Esophagus squamous epithelium (tissue), 5 donors: Measurements from ENCODE around the gene CCDC183. TPM values are rescaled to one million over a fixed set of nuclear protein-coding genes. Genes with fewer than 3 reads are reported as not detected.

ENCODE experiments used
- DNase-seq: peaks from one replicate; lab custom pipeline; 2025; lab: John Stamatoyannopoulos, UW
- H3K27ac ChIP-seq, 4 donors: fragments of 200-600 bp; sonication (generic); one replicate each; pipeline ENCODE4 v1.5.1; 2016 to 2019; ENCODE audit warnings: mild to moderate bottlenecking in 1 of 4
- H3K27me3 ChIP-seq, 4 donors: fragments of 200-600 bp; sonication (generic); 1 replicate in 3 of 4; 2 replicates in 1 of 4; pipeline versions ENCODE4 v1.5.1 to v1.6.0; 2017 to 2021; ENCODE audit warnings: antibody characterized with exemption in 1 of 4
- H3K36me3 ChIP-seq, 3 donors: fragments of 200-600 bp; sonication (generic); one replicate each; pipeline ENCODE4 v1.5.1; 2016 to 2019
- H3K4me1 ChIP-seq, 3 donors: fragments of 200-600 bp; sonication (generic); one replicate each; pipeline ENCODE4 v1.5.1; 2017 to 2019
- H3K4me3 ChIP-seq, 4 donors: fragments of 200-600 bp; sonication (generic); 1 replicate in 3 of 4; 2 replicates in 1 of 4; pipeline ENCODE4 v1.5.1; 2016 to 2019; ENCODE audit warnings: mild to moderate bottlenecking in 2 of 4, moderate library complexity in 1 of 4
- H3K9me3 ChIP-seq, 3 donors: fragments of 200-600 bp; sonication (generic); one replicate each; pipeline ENCODE4 v1.5.1; 2016 to 2019
- CTCF ChIP-seq, 6 experiments: fragments of 450-650 bp in 4 of 6; fragments of 200-600 bp in 2 of 6; sonication (generic) in 2 of 6; IDR thresholded peaks; one replicate each; pipeline ENCODE4 v1.5.1; 2016 to 2019; ENCODE audit warnings: antibody characterized with exemption in 6 of 6, mild to moderate bottlenecking in 4 of 6, moderate library complexity in 4 of 6
- POLR2A ChIP-seq, 4 donors: fragments of 450-650 bp; IDR thresholded peaks; one replicate each; pipeline ENCODE4 v1.6.1; 2017; ENCODE audit warnings: antibody characterized with exemption in 4 of 4, mild to moderate bottlenecking in 4 of 4, moderate library complexity in 3 of 4
- WGBS, 2 donors: methylation state at CpG; one replicate each; pipeline ENCODE4 v1.1.5; 2018; 5-methylcytosine and 5-hydroxymethylcytosine counted together
- intact Hi-C: fragments of 100-400 bp; cut with DNase I; formaldehyde crosslinking; loops from one replicate; pipeline ENCODE4 v1.15.0; 2022
- total RNA-seq, 4 donors: library from RNA; depleted of rRNA; stranded (reverse); fragments of >200 nt; gene quantifications; one replicate each; pipeline ENCODE4 v1.1.0, GENCODE V29; 2016
- donor health status: DM: yes; HTN: yes; CAD: no.

The CCDC183 gene
- total RNA-seq, 4 donors from 2014 or later, result 2.1 TPM; not detected in 3

DNA sequence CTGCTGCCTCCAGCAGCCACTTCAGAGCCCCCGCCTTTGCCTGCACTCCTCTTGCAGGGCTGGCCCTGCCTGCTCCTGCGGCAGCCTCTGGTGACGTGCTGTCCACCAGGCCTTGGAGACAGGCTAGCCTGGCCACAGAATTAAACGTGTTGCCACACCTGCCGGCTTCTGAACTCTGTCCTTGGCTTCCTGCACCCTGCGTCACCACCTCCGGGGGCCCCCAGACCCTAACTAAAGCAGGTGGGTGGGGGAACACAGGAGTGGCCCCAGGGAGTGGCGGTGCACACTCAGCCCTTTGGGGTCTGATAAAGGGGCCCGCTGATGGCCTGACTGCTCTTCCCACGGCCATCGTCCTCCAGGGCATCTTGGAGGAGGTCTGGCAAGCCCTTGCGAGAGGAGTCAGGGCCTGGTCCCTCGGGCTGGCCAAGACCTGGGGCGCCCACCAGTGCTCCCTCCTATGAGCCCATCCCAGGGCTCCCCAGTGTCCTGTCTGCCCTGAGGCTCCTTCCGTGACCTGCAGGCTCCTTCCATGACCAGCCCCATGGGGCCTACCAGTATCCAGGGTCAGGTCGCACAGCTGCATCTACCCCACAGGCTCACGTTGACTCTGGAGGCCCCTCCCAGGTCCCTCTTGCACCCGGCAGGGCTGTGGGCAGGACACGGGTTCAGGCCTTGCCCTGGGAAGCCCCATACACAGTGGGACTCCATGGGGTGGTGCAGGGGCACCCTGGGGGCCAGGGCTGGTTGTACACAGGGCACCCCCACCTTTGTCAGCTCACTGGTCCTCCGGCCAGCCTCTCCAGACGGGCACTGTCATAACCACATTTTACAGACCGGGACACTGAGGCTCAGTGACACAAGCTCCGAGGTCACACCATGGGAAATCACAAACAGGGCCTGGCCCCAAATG is 55.0 kb downstream of the CCDC183 start:
- TF ChIP-seq CTCF (IDR thresholded peaks at IDR 0.05) (no peak), POLR2A (IDR thresholded peaks at IDR 0.05) (no peak)
- Histone ChIP-seq H3K9me3 (no peaks in the 10 kb centered on the region), H3K36me3 (peaks cover 0 to 18% (median 5%) of the 10 kb centered on the region in 3 donors), H3K27me3 (peaks cover 0 to 21% (median 4%) of the 10 kb centered on the region in 4 donors), H3K4me1 (peaks cover 22 to 56% (median 38%) of the 10 kb centered on the region in 3 donors), H3K27ac (no peak overlapping the region), H3K4me3 (no peak overlapping the region)
- no peak for DNase-seq
- intact Hi-C loops, result loop anchor here (10.0 kb wide), 1 partner anchor 94 kb away; the partner anchor contains the start of genes C8G and FBXW5
- WGBS, 2 donors, result 75 to 87% methylated on average over 7 to 10 of the region's 23 CpGs

DNA sequence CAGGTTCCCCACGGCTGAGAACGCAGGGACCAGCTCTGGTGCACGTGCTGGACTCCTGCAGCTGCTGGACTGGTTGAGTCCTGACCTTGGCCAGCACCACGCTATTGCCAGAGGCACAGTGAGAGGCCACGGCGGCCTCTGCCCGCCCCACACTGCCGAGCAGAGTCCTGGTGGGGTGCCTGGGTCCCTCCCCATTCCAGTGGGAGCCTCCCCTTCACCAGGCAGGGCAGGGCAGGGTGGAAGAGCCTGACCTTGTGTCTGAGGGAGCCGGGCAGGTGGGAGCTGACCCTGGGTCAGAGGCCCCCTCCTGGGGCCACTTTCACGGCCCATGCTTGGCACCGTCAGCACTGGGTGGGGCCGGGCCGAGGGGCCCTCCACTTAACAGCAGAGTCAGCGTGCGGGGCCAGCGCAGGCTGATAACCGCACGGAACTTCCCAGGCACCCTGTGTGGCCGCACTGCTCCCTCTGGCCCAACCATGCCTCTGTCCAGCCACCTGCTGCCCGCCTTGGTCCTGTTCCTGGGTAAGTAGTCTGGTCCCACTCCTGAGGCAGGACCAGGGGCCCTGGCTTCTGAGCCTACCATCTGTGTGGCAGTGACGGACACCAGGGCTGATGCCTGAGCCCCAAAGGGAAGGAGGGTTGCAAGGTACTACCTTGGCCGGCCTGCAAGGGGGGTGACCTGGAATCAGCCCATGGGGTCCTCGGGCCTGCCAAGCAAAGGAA is 56.0 kb downstream of the CCDC183 start, which contains the start of gene MAMDC4:
Gene MAMDC4, plus strand, starts transcription at position 406 of the 723 bp plus-strand sequence. Its CDS starts 71 bp downstream, at position 477.
- no peak within 1 kb of the TSS for H3K4me3 ChIP-seq
- H3K27me3 ChIP-seq, result peaks cover 0 to 12% (median 0%) of the 10 kb centered on the region in 4 donors
- intact Hi-C loops, result loop anchor here (10.0 kb wide), 1 partner anchor 93 kb away; the partner anchor contains the start of genes C8G and FBXW5
- H3K9me3 ChIP-seq, result no peaks in the 10 kb centered on the region
- H3K36me3 ChIP-seq, result peaks cover 0 to 18% (median 5%) of the 10 kb centered on the region in 3 donors
- H3K27ac ChIP-seq, result no peak within 1 kb of the TSS
- peaks cover 16 to 46% (median 29%) of the 10 kb centered on the region in 3 donors for H3K4me1 ChIP-seq
- no peak for DNase-seq
- WGBS, 2 donors, result 60% methylated on average over 1 of the region's 23 CpGs; no CpG with 5 or more reads in 1 of the 2 donors
- TF ChIP-seq CTCF (IDR thresholded peaks at IDR 0.05), result no peak

DNA sequence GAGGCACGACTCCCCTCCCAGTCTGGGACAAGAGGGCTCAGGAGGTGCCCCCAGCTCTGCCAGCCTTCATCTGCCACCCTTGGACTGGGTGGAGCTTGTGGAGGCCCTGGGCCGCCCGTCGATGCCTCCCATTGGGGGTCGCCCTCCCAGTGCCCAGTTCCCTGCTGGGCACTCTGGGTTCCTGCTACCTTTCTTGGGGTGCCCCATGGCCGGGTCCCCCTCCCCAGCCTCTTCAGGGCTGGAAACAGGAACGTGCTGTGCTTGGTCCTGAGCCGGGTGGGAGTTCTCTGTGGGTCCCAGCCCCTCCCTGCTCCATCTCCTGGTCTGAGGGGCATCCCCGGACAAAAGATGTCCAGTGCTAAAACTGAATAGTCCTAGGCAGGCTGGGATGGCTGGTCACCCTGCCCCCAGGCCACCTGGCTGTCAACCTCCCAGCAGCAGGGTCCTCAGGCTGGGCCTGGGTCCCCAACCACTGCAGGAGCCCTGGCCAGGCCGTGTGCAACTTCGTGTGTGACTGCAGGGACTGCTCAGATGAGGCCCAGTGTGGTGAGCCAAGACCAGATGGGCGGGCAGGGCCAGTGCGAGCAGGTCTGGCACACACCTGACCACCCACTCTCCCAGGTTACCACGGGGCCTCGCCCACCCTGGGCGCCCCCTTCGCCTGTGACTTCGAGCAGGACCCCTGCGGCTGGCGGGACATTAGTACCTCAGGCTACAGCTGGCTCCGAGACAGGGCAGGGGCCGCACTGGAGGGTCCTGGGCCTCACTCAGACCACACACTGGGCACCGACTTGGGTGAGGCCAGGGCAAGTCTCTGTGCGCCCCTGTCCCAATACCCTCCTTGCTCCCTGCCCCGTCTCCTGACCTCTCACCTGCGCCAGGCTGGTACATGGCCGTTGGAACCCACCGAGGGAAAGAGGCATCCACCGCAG is 56.8 kb downstream of the CCDC183 start:
- H3K4me3 ChIP-seq, result no peak overlapping the region
- no peak for DNase-seq
- no peaks in the 10 kb centered on the region for H3K9me3 ChIP-seq
- no peak overlapping the region for H3K27ac ChIP-seq
- peaks cover 0 to 3% (median 0%) of the 10 kb centered on the region in 4 donors for H3K27me3 ChIP-seq
- peaks cover 10 to 44% (median 23%) of the 10 kb centered on the region in 3 donors for H3K4me1 ChIP-seq
- peaks cover 0 to 18% (median 5%) of the 10 kb centered on the region in 3 donors for H3K36me3 ChIP-seq
- no peak for TF ChIP-seq CTCF (IDR thresholded peaks at IDR 0.05)
- TF ChIP-seq POLR2A (IDR thresholded peaks at IDR 0.05), result no peak
- intact Hi-C loops, result loop anchor here (10.0 kb wide), 1 partner anchor 92 kb away; the partner anchor contains the start of genes C8G and FBXW5
- WGBS, 2 donors, result 64 to 93% methylated on average over 3 to 5 of the region's 29 CpGs

GRCh38 chr9:136853596-136854112 is 57.5 kb downstream of the CCDC183 start:
- Histone ChIP-seq H3K4me1 (peaks cover 18 to 44% (median 23%) of the 10 kb centered on the region in 3 donors), H3K4me3 (no peak overlapping the region), H3K36me3 (peaks cover 0 to 18% (median 5%) of the 10 kb centered on the region in 3 donors), H3K9me3 (no peaks in the 10 kb centered on the region), H3K27me3 (no peaks in the 10 kb centered on the region), H3K27ac (no peak overlapping the region)
- DNase-seq, result no peak
- WGBS, 2 donors, result 90% methylated on average over 2 of the region's 18 CpGs; no CpG with 5 or more reads in 1 of the 2 donors
- no peak for TF ChIP-seq POLR2A (IDR thresholded peaks at IDR 0.05)
- TF ChIP-seq CTCF (IDR thresholded peaks at IDR 0.05), result no peak
- intact Hi-C loops, result loop anchor here (10.0 kb wide), 1 partner anchor 91 kb away; the partner anchor contains the start of genes C8G and FBXW5
